Panc1 (cell line): ENCODE data around the gene EEIG1. TPM values are rescaled to one million over a fixed set of nuclear protein-coding genes. Genes with fewer than 3 reads are reported as not detected.
A peak's percentile ranks its signal among the peaks of the same experiment; 100 is the strongest.

Experiments
- ATAC-seq: fragments of 200-7000 bp; cut with Tn5 transposase; 2 replicates; pipeline ENCODE4 v1.9.1; 2020; ENCODE audit warnings: mild to moderate bottlenecking, moderate library complexity
- BruUV-seq: library from RNA; stranded (reverse); fragments of 400-500 nt; replicated peaks from 2 replicates; lab custom pipeline; 2021; lab: Mats Ljungman, UMichigan
- CTCF ChIA-PET: fragments of 300-600 bp; sonication (Branson Sonifier 250); formaldehyde crosslinking; loops from one replicate; lab custom pipeline; 2022; ENCODE audit warnings: antibody characterized with exemption; lab: Charles Lee
- POLR2A ChIA-PET: fragments of 300-600 bp; sonication (Branson Sonifier 250); formaldehyde crosslinking; loops from one replicate; lab custom pipeline; 2022; ENCODE audit warnings: antibody characterized with exemption; lab: Charles Lee
- DNase-seq: peaks from one replicate; pipeline ENCODE4 v3.0.0-alpha.2; 2010; ENCODE audit warnings: low read depth, low spot score
- H3K27ac ChIP-seq: 2 replicates; pipeline ENCODE4 v1.5.1; 2011; ENCODE audit warnings: mild to moderate bottlenecking, low read length, inconsistent platforms
- H3K27me3 ChIP-seq: fragments of 200-500 bp; sonication (Bioruptor generic); 2 replicates; pipeline ENCODE4 v1.6.0; 2014; ENCODE audit warnings: low read length, inconsistent platforms; ENCODE audit not compliant: control insufficient read depth, insufficient read depth
- H3K36me3 ChIP-seq: fragments of 200-500 bp; sonication (Bioruptor generic); 2 replicates; pipeline ENCODE4 v1.5.1; 2014; ENCODE audit warnings: inconsistent platforms, mild to moderate bottlenecking, low read length, moderate library complexity; ENCODE audit not compliant: control insufficient read depth, insufficient read depth
- H3K4me1 ChIP-seq: 2 replicates; pipeline ENCODE4 v1.5.1; 2011; ENCODE audit warnings: inconsistent platforms, mild to moderate bottlenecking, low read length, moderate library complexity; ENCODE audit not compliant: control insufficient read depth, insufficient read depth
- H3K4me3 ChIP-seq, 2 experiments: 2 replicates each; pipeline ENCODE4 v1.5.1; 2011 to 2012; ENCODE audit warnings: low read depth in 2 of 2, low read length in 2 of 2, mild to moderate bottlenecking in 2 of 2, inconsistent platforms in 1 of 2, moderate library complexity in 1 of 2
- H3K9me3 ChIP-seq: fragments of 200-500 bp; sonication (Bioruptor generic); 2 replicates; pipeline ENCODE4 v1.5.1; 2014; ENCODE audit warnings: low read depth, mild to moderate bottlenecking, inconsistent platforms, low read length, moderate library complexity; ENCODE audit not compliant: control insufficient read depth, insufficient read depth
- CTCF ChIP-seq: fragments of 450-650 bp; IDR thresholded peaks from 2 replicates; pipeline ENCODE4 v1.5.1; 2017; ENCODE audit warnings: mild to moderate bottlenecking
- POLR2AphosphoS5 ChIP-seq: IDR thresholded peaks from 2 replicates; pipeline ENCODE4 v1.6.1; 2012; ENCODE audit warnings: mild to moderate bottlenecking, low read depth, low read length, moderate library complexity
- SIN3A ChIP-seq: IDR thresholded peaks from 2 replicates; pipeline ENCODE4 v1.6.1; 2012; ENCODE audit warnings: low read depth, mild to moderate bottlenecking, low read length, moderate library complexity, borderline replicate concordance; ENCODE audit not compliant: insufficient read depth
- TCF7L2 ChIP-seq: IDR thresholded peaks from 2 replicates; pipeline ENCODE4 v1.6.1; 2011; ENCODE audit warnings: mild to moderate bottlenecking, low read depth, low read length, inconsistent platforms
- in situ Hi-C: cut with HindIII; loops from 2 replicates; pipeline ENCODE4 v1.10.0; 2016; ENCODE audit warnings: low sequenced_read_pairs, low pct_unique_long_range_greater_than_20kb
- intact Hi-C: fragments of 100-400 bp; cut with micrococcal nuclease; formaldehyde crosslinking; loops from one replicate; pipeline ENCODE4 v1.10.0; 2022; ENCODE audit not compliant: unreplicated experiment
- total RNA-seq: library from RNA; stranded (reverse); gene quantifications from one replicate; pipeline ENCODE4 v1.2.1, GENCODE V29; 2021; ENCODE audit not compliant: unreplicated experiment
- TF ChIP-seq, protein P1 (sequence below), 2 experiments: IDR thresholded peaks; 2 replicates each; pipeline ENCODE4 v1.6.1; 2011 to 2012; ENCODE audit warnings: low read depth in 2 of 2, control low read depth in 1 of 2, low read length in 1 of 2, mild to moderate bottlenecking in 1 of 2, moderate library complexity in 1 of 2; ENCODE audit not compliant: insufficient read depth in 1 of 2

The EEIG1 gene
- total RNA-seq, 1 experiment from 2014 or later: 361 TPM

- no peaks in the 10 kb centered on the region for H3K9me3 ChIP-seq
- H3K36me3 ChIP-seq: no peaks in the 10 kb centered on the region; the same call in none of the 2 replicates
- ChIA-PET POLR2A (interaction anchor here (0.5 kb wide), 1 partner anchor 9 kb away, joined by 4 read pairs; no protein-coding TSS in a partner anchor), CTCF (interaction anchor here (0.6 kb wide), 1 partner anchor 27 kb away, joined by 5 read pairs; no protein-coding TSS in a partner anchor)
- intact Hi-C loops: loop anchor here (5.0 kb wide), 1 partner anchor 34 kb away; no protein-coding TSS in a partner anchor
- H3K27me3 ChIP-seq: no peaks in the 10 kb centered on the region
- H3K4me3 ChIP-seq: peak overlapping the region; percentile 94 to 98
- TF ChIP-seq TCF7L2 (no peak), CTCF (no peak), SIN3A (no peak), POLR2AphosphoS5 (no peak)
- TF ChIP-seq, protein P1, sequence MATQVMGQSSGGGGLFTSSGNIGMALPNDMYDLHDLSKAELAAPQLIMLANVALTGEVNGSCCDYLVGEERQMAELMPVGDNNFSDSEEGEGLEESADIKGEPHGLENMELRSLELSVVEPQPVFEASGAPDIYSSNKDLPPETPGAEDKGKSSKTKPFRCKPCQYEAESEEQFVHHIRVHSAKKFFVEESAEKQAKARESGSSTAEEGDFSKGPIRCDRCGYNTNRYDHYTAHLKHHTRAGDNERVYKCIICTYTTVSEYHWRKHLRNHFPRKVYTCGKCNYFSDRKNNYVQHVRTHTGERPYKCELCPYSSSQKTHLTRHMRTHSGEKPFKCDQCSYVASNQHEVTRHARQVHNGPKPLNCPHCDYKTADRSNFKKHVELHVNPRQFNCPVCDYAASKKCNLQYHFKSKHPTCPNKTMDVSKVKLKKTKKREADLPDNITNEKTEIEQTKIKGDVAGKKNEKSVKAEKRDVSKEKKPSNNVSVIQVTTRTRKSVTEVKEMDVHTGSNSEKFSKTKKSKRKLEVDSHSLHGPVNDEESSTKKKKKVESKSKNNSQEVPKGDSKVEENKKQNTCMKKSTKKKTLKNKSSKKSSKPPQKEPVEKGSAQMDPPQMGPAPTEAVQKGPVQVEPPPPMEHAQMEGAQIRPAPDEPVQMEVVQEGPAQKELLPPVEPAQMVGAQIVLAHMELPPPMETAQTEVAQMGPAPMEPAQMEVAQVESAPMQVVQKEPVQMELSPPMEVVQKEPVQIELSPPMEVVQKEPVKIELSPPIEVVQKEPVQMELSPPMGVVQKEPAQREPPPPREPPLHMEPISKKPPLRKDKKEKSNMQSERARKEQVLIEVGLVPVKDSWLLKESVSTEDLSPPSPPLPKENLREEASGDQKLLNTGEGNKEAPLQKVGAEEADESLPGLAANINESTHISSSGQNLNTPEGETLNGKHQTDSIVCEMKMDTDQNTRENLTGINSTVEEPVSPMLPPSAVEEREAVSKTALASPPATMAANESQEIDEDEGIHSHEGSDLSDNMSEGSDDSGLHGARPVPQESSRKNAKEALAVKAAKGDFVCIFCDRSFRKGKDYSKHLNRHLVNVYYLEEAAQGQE (IDR thresholded peaks at IDR 0.05; ENCODE audit: insufficient read depth in 1 of 2, low read depth in 2 of 2, low read length in 1 of 2): no peak
- ATAC-seq: no peak
- in situ Hi-C loops: no loop called here
- H3K27ac ChIP-seq: peak overlapping the region; percentile 94
- no TSS peak for BruUV-seq
- no peak for DNase-seq
- peaks cover 38% of the 10 kb centered on the region for H3K4me1 ChIP-seq
Observed at GRCh38 chr9:127976498-127976897, 4.3 kb downstream of the EEIG1 start.

DNA sequence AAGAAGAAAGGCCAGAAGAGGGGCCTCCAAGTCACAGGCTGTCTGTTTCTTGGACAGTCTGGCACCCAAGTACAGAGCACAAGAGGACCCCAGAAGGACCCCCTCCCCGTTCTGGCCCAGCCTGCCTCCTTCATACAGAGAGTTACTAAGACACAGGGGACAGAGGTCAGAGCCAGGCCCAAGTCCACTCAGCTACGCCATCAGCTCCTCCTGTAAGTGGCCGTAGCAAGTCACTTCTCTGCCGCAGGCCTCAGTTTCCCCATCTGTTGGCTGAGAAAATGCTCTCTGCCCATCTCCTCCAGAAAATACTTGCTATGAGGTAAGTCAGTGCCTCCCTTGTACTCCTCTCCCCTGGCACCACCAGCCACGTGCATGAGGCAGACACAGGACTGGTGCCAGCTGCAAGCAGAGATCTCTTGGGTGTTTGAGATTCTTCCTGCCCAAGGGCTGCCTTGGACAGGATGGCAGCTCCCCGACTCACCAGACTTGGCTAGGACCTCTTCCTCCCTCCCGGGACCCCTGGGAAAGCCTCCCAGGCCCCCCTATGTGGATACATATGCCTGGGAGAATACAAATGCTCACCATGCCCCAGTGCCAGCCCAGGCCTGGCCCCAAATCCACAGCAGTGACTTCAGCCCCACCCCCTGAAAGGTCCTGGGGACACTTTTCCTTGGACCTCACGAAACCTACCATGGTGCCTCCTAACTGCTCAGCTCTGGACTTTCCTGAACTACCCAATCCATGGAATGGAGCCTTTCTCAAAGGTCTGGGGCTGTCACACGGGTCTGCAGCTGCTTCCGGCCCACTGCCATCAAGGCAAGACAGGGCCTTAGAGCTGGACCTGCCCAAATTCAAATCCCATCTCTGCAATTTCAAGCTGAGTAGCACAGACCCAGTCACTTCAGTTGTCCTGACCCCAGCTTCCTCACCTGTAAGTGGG, 5.1 kb downstream of the EEIG1 start:
- no peaks in the 10 kb centered on the region for H3K27me3 ChIP-seq
- peaks cover 43% of the 10 kb centered on the region for H3K4me1 ChIP-seq
- ATAC-seq (no peak), DNase-seq (no peak)
- H3K9me3 ChIP-seq: no peaks in the 10 kb centered on the region
- ChIA-PET POLR2A (interaction anchor here (0.5 kb wide), 1 partner anchor 10 kb away, joined by 4 read pairs; no protein-coding TSS in a partner anchor), CTCF (interaction anchor here (0.6 kb wide), 1 partner anchor 26 kb away, joined by 3 read pairs; no protein-coding TSS in a partner anchor)
- intact Hi-C loops: loop anchor here (5.0 kb wide), 1 partner anchor 33 kb away; no protein-coding TSS in a partner anchor
- peak overlapping the region; percentile 94 to 98 for H3K4me3 ChIP-seq
- no TSS peak for BruUV-seq
- H3K27ac ChIP-seq: peak overlapping the region; percentile 94
- TF ChIP-seq CTCF: no peak
- no peak for TF ChIP-seq TCF7L2
- no peak for TF ChIP-seq SIN3A
- no peak for TF ChIP-seq POLR2AphosphoS5
- TF ChIP-seq, protein P1 (IDR thresholded peaks at IDR 0.05; ENCODE audit: insufficient read depth in 1 of 2, low read depth in 2 of 2, low read length in 1 of 2): no peak
- H3K36me3 ChIP-seq: no peaks in the 10 kb centered on the region; the same call in none of the 2 replicates
- in situ Hi-C loops: no loop called here
